HepG2 (cell line): ENCODE measurements around the gene RBM15B. TPM values are rescaled to one million over a fixed set of nuclear protein-coding genes. Genes with fewer than 3 reads are reported as not detected.
A peak's percentile ranks its signal among the peaks of the same experiment; 100 is the strongest.

Source experiments
- DMAP1 ChIP-seq: IDR thresholded peaks from 2 replicates; pipeline ENCODE4 v1.6.1; 2016
- DRAP1 ChIP-seq: IDR thresholded peaks from 2 replicates; pipeline ENCODE4 v1.6.1; 2016; ENCODE audit warnings: missing genetic modification reagents, missing compliant biosample characterization
- E2F1 ChIP-seq: sonication (generic); formaldehyde crosslinking; IDR thresholded peaks from 2 replicates; pipeline ENCODE4 v1.5.0; 2020; ENCODE audit warnings: missing genetic modification reagents
- FOXM1 ChIP-seq: sonication (generic); formaldehyde crosslinking; IDR thresholded peaks from 2 replicates; pipeline ENCODE4 v1.5.0; 2020; ENCODE audit warnings: missing genetic modification reagents
- KAT7 ChIP-seq: IDR thresholded peaks from 2 replicates; pipeline ENCODE4 v1.6.1; 2018; ENCODE audit warnings: borderline replicate concordance, missing compliant biosample characterization
- KAT8 ChIP-seq: IDR thresholded peaks from 2 replicates; pipeline ENCODE4 v1.6.1; 2016; ENCODE audit warnings: missing genetic modification reagents, missing compliant biosample characterization
- LCORL ChIP-seq, 2 experiments: fragments of 450-650 bp in 1 of 2; sonication (generic) in 1 of 2; formaldehyde crosslinking in 1 of 2; IDR thresholded peaks; 2 replicates each; pipeline versions ENCODE4 v1.5.0 to v1.6.1; 2017 to 2020; ENCODE audit warnings: antibody characterized with exemption in 1 of 2, missing genetic modification reagents in 1 of 2
- MTF2 ChIP-seq: sonication (generic); formaldehyde crosslinking; IDR thresholded peaks from 2 replicates; pipeline ENCODE4 v1.5.0; 2020; ENCODE audit warnings: missing genetic modification reagents, borderline replicate concordance
- NR2C2 ChIP-seq: sonication (generic); formaldehyde crosslinking; IDR thresholded peaks from 2 replicates; pipeline ENCODE4 v1.4.0; 2020; ENCODE audit warnings: missing genetic modification reagents, mild to moderate bottlenecking, moderate library complexity, borderline replicate concordance
- PHF20 ChIP-seq: sonication (generic); formaldehyde crosslinking; IDR thresholded peaks from 2 replicates; pipeline ENCODE4 v1.5.0; 2020; ENCODE audit warnings: mild to moderate bottlenecking, missing genetic modification reagents
- RXRB ChIP-seq: IDR thresholded peaks from 2 replicates; pipeline ENCODE4 v1.6.1; 2016; ENCODE audit warnings: borderline replicate concordance, missing genetic modification reagents, missing compliant biosample characterization
- SPEN ChIP-seq: sonication (generic); formaldehyde crosslinking; IDR thresholded peaks from 2 replicates; pipeline ENCODE4 v1.5.1; 2020; ENCODE audit warnings: low read depth, mild to moderate bottlenecking, missing genetic modification reagents
- ZFP90 ChIP-seq: sonication (generic); formaldehyde crosslinking; IDR thresholded peaks from 2 replicates; pipeline ENCODE4 v1.8.0; 2022; ENCODE audit warnings: missing genetic modification reagents, mild to moderate bottlenecking, inconsistent platforms, borderline replicate concordance
- ZNF18 ChIP-seq: sonication (generic); formaldehyde crosslinking; IDR thresholded peaks from 2 replicates; pipeline ENCODE4 v1.8.0; 2022; ENCODE audit warnings: mild to moderate bottlenecking, missing genetic modification reagents; ENCODE audit not compliant: insufficient replicate concordance
- ZNF263 ChIP-seq: sonication (generic); formaldehyde crosslinking; IDR thresholded peaks from 2 replicates; pipeline ENCODE4 v1.4.0; 2020; ENCODE audit warnings: missing genetic modification reagents
- ZNF354B ChIP-seq: sonication (generic); formaldehyde crosslinking; IDR thresholded peaks from 2 replicates; pipeline ENCODE4 v1.8.0; 2022; ENCODE audit warnings: mild to moderate bottlenecking, missing genetic modification reagents
- ZNF383 ChIP-seq: sonication (generic); formaldehyde crosslinking; IDR thresholded peaks from 2 replicates; pipeline ENCODE4 v1.4.0; 2020; ENCODE audit warnings: missing genetic modification reagents, mild to moderate bottlenecking, borderline replicate concordance
- ZNF503 ChIP-seq: sonication (generic); formaldehyde crosslinking; IDR thresholded peaks from 2 replicates; pipeline ENCODE4 v1.4.0; 2020; ENCODE audit warnings: missing genetic modification reagents
- ZNF687 ChIP-seq: sonication (generic); formaldehyde crosslinking; IDR thresholded peaks from 2 replicates; pipeline ENCODE4 v1.5.1; 2020; ENCODE audit warnings: mild to moderate bottlenecking, missing genetic modification reagents, moderate library complexity
- polyA plus RNA-seq, 8 experiments: library from polyadenylated mRNA; depleted of rRNA in 3 of 8; stranded (reverse) in 7 of 8; unstranded in 1 of 8; fragments of >200 nt; fragmentation: Illumina TruSeq in 4 of 8; extraction: Trizol in 4 of 8; gene quantifications; 2 replicates each; pipeline versions ENCODE4 v1.2.1 to v1.2.3, GENCODE V29; 2011 to 2016; ENCODE audit warnings: low read depth in 4 of 8, missing spikeins in 1 of 8, mixed read lengths in 1 of 8; ENCODE audit not compliant: insufficient read depth in 1 of 8
- total RNA-seq, 5 experiments: library from RNA; depleted of rRNA; stranded (reverse); fragments of >200 nt; fragmentation: Illumina TruSeq; extraction: Trizol; gene quantifications; 2 replicates each; pipeline ENCODE4 v1.2.3, GENCODE V29; 2016; ENCODE audit warnings: low read depth in 1 of 5

The RBM15B gene
- total and polyA plus RNA-seq, 2 of the 13 experiments (the other 11 are each of a cell fraction or from before 2014, with no cell fraction given), result 8.2 to 19.3 TPM

GRCh38 chr3:51384726-51385473 lies 6.2 kb upstream of the RBM15B start, which contains the start of gene MANF (continued):
- TF ChIP-seq E2F1 (CRISPR knock-in tag) (peak; percentile 61; the same call in 1 of the 2 replicates), ZNF354B (CRISPR knock-in tag) (no peak), ZNF263 (CRISPR knock-in tag) (peak; percentile 97), NR2C2 (CRISPR knock-in tag) (peak; percentile 87), KAT7 (CRISPR knock-in tag) (peak; percentile 61; the same call in 1 of the 2 replicates), ZFP90 (CRISPR knock-in tag) (peak; percentile 84; the same call in 1 of the 2 replicates), ZNF18 (CRISPR knock-in tag) (no peak), LCORL (IDR thresholded peaks at IDR 0.05) (no peak), LCORL (CRISPR knock-in tag; IDR thresholded peaks at IDR 0.05) (peak; percentile 65; the same call in 1 of the 2 replicates), RXRB (CRISPR knock-in tag) (peak; percentile 47; the same call in 1 of the 2 replicates), ZNF383 (CRISPR knock-in tag) (0 out of 2 replicates have a peak, but pooled peaks have one; percentile 17), MTF2 (CRISPR knock-in tag) (peak; percentile 68; the same call in 1 of the 2 replicates), ZNF503 (CRISPR knock-in tag) (no peak), DMAP1 (CRISPR knock-in tag) (peak; percentile 94), FOXM1 (0 out of 2 replicates have a peak, but pooled peaks have one; percentile 21), DRAP1 (CRISPR knock-in tag) (no peak; the same call in none of the 2 replicates), SPEN (CRISPR knock-in tag) (peak; percentile 81), PHF20 (peak; percentile 88), KAT8 (CRISPR knock-in tag) (peak; percentile 88), ZNF687 (CRISPR knock-in tag) (peak; percentile 87)
